A549 (cell line): Measurements from ENCODE around the gene ORMDL2. TPM values are rescaled to one million over a fixed set of nuclear protein-coding genes. Genes with fewer than 3 reads are reported as not detected.

ENCODE experiments used
- ATAC-seq, 2 experiments: fragments of 200-7000 bp in 1 of 2; fragments of >200 bp in 1 of 2; cut with Nextera tagmentation in 1 of 2; cut with Tn5 transposase in 1 of 2; 3 replicates each; pipeline versions ENCODE4 v1.8.0 to v1.9.1; 2018 to 2020; ENCODE audit warnings: mild to moderate bottlenecking in 1 of 2, moderate library complexity in 1 of 2
- CTCF ChIA-PET: fragments of 300-600 bp; sonication (Branson Sonifier 250); formaldehyde crosslinking; extraction: SDS; loops from one replicate; lab custom pipeline; 2021; ENCODE audit warnings: antibody characterized with exemption, inconsistent platforms; lab: Yijun Ruan, JAX
- POLR2A ChIA-PET: fragments of 350-600 bp; formaldehyde crosslinking; extraction: SDS; loops from one replicate; lab custom pipeline; 2021; ENCODE audit warnings: antibody characterized with exemption, inconsistent platforms; lab: Yijun Ruan, JAX
- DNase-seq, 2 experiments: peaks; one replicate each; pipeline versions ENCODE4 v3.0.0 to v3.0.0-alpha.2; 2011 to 2016; ENCODE audit warnings: low read depth in 1 of 2, low spot score in 1 of 2
- FAIRE-seq: peaks from 2 replicates; lab custom pipeline; 2011; peaks lifted over from hg19 to GRCh38; lab: Jason Lieb, UNC
- H3K27ac ChIP-seq, 2 experiments: fragments of >200 bp; sonication (Bioruptor Twin); formaldehyde crosslinking; 3 replicates each; pipeline ENCODE4 v1.5.1; 2016 to 2017
- H3K4me1 ChIP-seq: fragments of >200 bp; sonication (Bioruptor Twin); formaldehyde crosslinking; 3 replicates; pipeline ENCODE4 v1.6.1; 2016
- H3K4me2 ChIP-seq: fragments of >200 bp; sonication (Bioruptor Twin); formaldehyde crosslinking; 3 replicates; pipeline ENCODE4 v1.6.1; 2016
- H3K4me3 ChIP-seq: fragments of >200 bp; sonication (Bioruptor Twin); formaldehyde crosslinking; 3 replicates; pipeline ENCODE4 v1.5.1; 2016
- H3K9me3 ChIP-seq: fragments of >200 bp; sonication (Bioruptor Twin); formaldehyde crosslinking; 3 replicates; pipeline ENCODE4 v1.6.1; 2016
- CBX2 ChIP-seq: fragments of 200-600 bp; sonication (generic); IDR thresholded peaks from 2 replicates; pipeline ENCODE4 v1.6.1; 2016; ENCODE audit warnings: low read depth, mild to moderate bottlenecking, borderline replicate concordance
- CBX8 ChIP-seq: fragments of 200-600 bp; sonication (generic); IDR thresholded peaks from 2 replicates; pipeline ENCODE4 v1.6.1; 2016
- CHD4 ChIP-seq: fragments of 200-600 bp; sonication (generic); IDR thresholded peaks from 2 replicates; pipeline ENCODE4 v1.6.1; 2016; ENCODE audit warnings: antibody characterized with exemption, mild to moderate bottlenecking, borderline replicate concordance
- EHF ChIP-seq: fragments of 250-450 bp; sonication (Bioruptor Pico); IDR thresholded peaks from 2 replicates; pipeline ENCODE4 v1.5.0; 2020; ENCODE audit warnings: mild to moderate bottlenecking
- ESRRA ChIP-seq: fragments of 150-350 bp; IDR thresholded peaks from 2 replicates; pipeline ENCODE4 v1.6.1; 2014; ENCODE audit warnings: mild to moderate bottlenecking, low read length, borderline replicate concordance
- FOXS1 ChIP-seq: fragments of 250-450 bp; sonication (Bioruptor Pico); IDR thresholded peaks from 2 replicates; pipeline ENCODE4 v1.5.0; 2020; ENCODE audit warnings: mild to moderate bottlenecking, moderate library complexity
- HMGXB4 ChIP-seq: fragments of 250-450 bp; sonication (Bioruptor Pico); IDR thresholded peaks from 2 replicates; pipeline ENCODE4 v1.5.0; 2021; ENCODE audit warnings: mild to moderate bottlenecking, moderate library complexity, borderline replicate concordance
- HOXB13 ChIP-seq: fragments of 250-450 bp; sonication (Bioruptor Pico); IDR thresholded peaks from 2 replicates; pipeline ENCODE4 v1.5.0; 2020; ENCODE audit warnings: low read depth, mild to moderate bottlenecking, moderate library complexity
- JUN ChIP-seq, 2 experiments: fragments of >200 bp; sonication (Bioruptor Twin); formaldehyde crosslinking; IDR thresholded peaks; 2 replicates in 1 of 2; 3 replicates in 1 of 2; pipeline ENCODE4 v1.6.1; 2016 to 2017
- JUNB ChIP-seq: fragments of >200 bp; sonication (Bioruptor Twin); formaldehyde crosslinking; IDR thresholded peaks from 2 replicates; pipeline ENCODE4 v1.6.1; 2016
- KDM1A ChIP-seq: fragments of 200-600 bp; sonication (generic); IDR thresholded peaks from 2 replicates; pipeline ENCODE4 v1.6.1; 2016; ENCODE audit warnings: low read depth, mild to moderate bottlenecking
- KDM5A ChIP-seq: fragments of 200-600 bp; sonication (generic); IDR thresholded peaks from 2 replicates; pipeline ENCODE4 v1.6.1; 2016; ENCODE audit warnings: antibody characterized with exemption, mild to moderate bottlenecking
- MAFK ChIP-seq: fragments of 450-650 bp; IDR thresholded peaks from 2 replicates; pipeline ENCODE4 v1.6.1; 2014; ENCODE audit not compliant: partially characterized antibody
- MAX ChIP-seq: IDR thresholded peaks from 2 replicates; pipeline ENCODE4 v1.6.1; 2012
- NFE2L2 ChIP-seq: fragments of 150-350 bp; conservative IDR thresholded peaks from 2 replicates; pipeline ENCODE4 v1.6.1; 2014; ENCODE audit warnings: low read length
- NR3C1 ChIP-seq: fragments of >200 bp; sonication (Bioruptor Twin); formaldehyde crosslinking; IDR thresholded peaks from 3 replicates; pipeline ENCODE4 v1.6.1; 2017
- PBX3 ChIP-seq: IDR thresholded peaks from 2 replicates; pipeline ENCODE4 v1.6.1; 2012
- PHF8 ChIP-seq: fragments of 200-600 bp; sonication (generic); IDR thresholded peaks from 2 replicates; pipeline ENCODE4 v1.6.1; 2016; ENCODE audit warnings: low read depth, mild to moderate bottlenecking, antibody characterized with exemption, moderate library complexity, borderline replicate concordance
- POLR2A ChIP-seq: IDR thresholded peaks from 2 replicates; pipeline ENCODE4 v1.6.1; 2012; ENCODE audit warnings: mild to moderate bottlenecking, low read length
- RAD21 ChIP-seq, 2 experiments: fragments of >200 bp in 1 of 2; sonication (Bioruptor Twin) in 1 of 2; formaldehyde crosslinking in 1 of 2; IDR thresholded peaks in 1 of 2; conservative IDR thresholded peaks in 1 of 2; 2 replicates in 1 of 2; 3 replicates in 1 of 2; pipeline ENCODE4 v1.6.1; 2012 to 2018; ENCODE audit warnings: inconsistent platforms in 1 of 2
- RARB ChIP-seq: fragments of 250-450 bp; sonication (Bioruptor Pico); IDR thresholded peaks from 2 replicates; pipeline ENCODE4 v1.8.0; 2021; ENCODE audit warnings: mild to moderate bottlenecking, moderate library complexity
- RFX5 ChIP-seq: fragments of 450-650 bp; IDR thresholded peaks from 2 replicates; pipeline ENCODE4 v1.7.1; 2014; ENCODE audit warnings: antibody characterized with exemption, mild to moderate bottlenecking, moderate library complexity
- RNF2 ChIP-seq: fragments of 200-600 bp; sonication (generic); IDR thresholded peaks from 2 replicates; pipeline ENCODE4 v1.6.1; 2016; ENCODE audit warnings: low read depth, mild to moderate bottlenecking, antibody characterized with exemption, moderate library complexity, borderline replicate concordance
- SMC3 ChIP-seq: fragments of >200 bp; sonication (Bioruptor Twin); formaldehyde crosslinking; IDR thresholded peaks from 3 replicates; pipeline ENCODE4 v1.6.1; 2018; ENCODE audit warnings: inconsistent platforms
- TFCP2L1 ChIP-seq: fragments of 250-450 bp; sonication (Bioruptor Pico); IDR thresholded peaks from 2 replicates; pipeline ENCODE4 v1.5.0; 2021; ENCODE audit warnings: mild to moderate bottlenecking
- TP53 ChIP-seq: fragments of 250-450 bp; sonication (Bioruptor Pico); IDR thresholded peaks from 2 replicates; pipeline ENCODE4 v1.5.0; 2021; ENCODE audit warnings: mild to moderate bottlenecking, moderate library complexity
- USF2 ChIP-seq: fragments of 450-650 bp; IDR thresholded peaks from 2 replicates; pipeline ENCODE4 v1.6.1; 2014; ENCODE audit warnings: antibody characterized with exemption
- ZC3H11A ChIP-seq: fragments of 450-650 bp; IDR thresholded peaks from 2 replicates; pipeline ENCODE4 v1.6.1; 2014; ENCODE audit warnings: antibody characterized with exemption, mild to moderate bottlenecking
- WGBS: methylation state at CpG from one replicate; pipeline ENCODE4 v1.1.6; 2017; ENCODE audit errors: missing lambda C conversion rate; 5-methylcytosine and 5-hydroxymethylcytosine counted together
- polyA plus RNA-seq, 4 experiments: library from polyadenylated mRNA; depleted of rRNA in 3 of 4; stranded (reverse); fragments of >200 nt; fragmentation: RNase III in 1 of 4; extraction: RNeasy Plus Mini Kit Qiagen cat#74134 plus additional on column Dnase treatment in 1 of 4; gene quantifications; 2 replicates in 3 of 4; 3 replicates in 1 of 4; pipeline ENCODE4 v1.2.3, GENCODE V29; 2011 to 2017
- TF ChIP-seq, protein P1 (sequence below): IDR thresholded peaks from 2 replicates; pipeline ENCODE4 v1.6.1; 2012; ENCODE audit warnings: low read depth, borderline replicate concordance
- TF ChIP-seq, protein P2 (sequence below): fragments of 150-350 bp; IDR thresholded peaks from 2 replicates; pipeline ENCODE4 v1.6.1; 2014; ENCODE audit warnings: low read depth, mild to moderate bottlenecking, low read length

The ORMDL2 gene
- polyA plus RNA-seq, 2 of the 4 experiments (the other 2 are of a cell fraction) = 79.0 to 93.6 TPM

GRCh38 chr12:55847033-55847432, 29.2 kb downstream of the ORMDL2 start:
- Histone ChIP-seq H3K4me2 (no peak overlapping the region; the same call in 2 of the 3 replicates), H3K4me3 (no peak overlapping the region), H3K4me1 (peaks cover 18% of the 10 kb centered on the region), H3K27ac (peak overlapping the region in 1 of 2 experiments; percentile 3; a peak in 1 of 6 replicates), H3K9me3 (no peaks in the 10 kb centered on the region)
- ChIA-PET CTCF (interaction anchor here (0.7 to 1.7 kb wide), 3 partner anchors 80 to 457 kb away, joined by 3 to 8 read pairs (median 4); partner anchors contain the start of gene PYM1), POLR2A (interaction anchor here (0.7 to 1.2 kb wide), 3 partner anchors 11 to 34 kb away, joined by 3 read pairs; partner anchors contain the start of gene DNAJC14)
- ATAC-seq = peak in 1 of 2 experiments; percentile 11; a peak in 1 of 6 replicates
- 58% methylated on average over 3 of the region's 3 CpGs for WGBS
- FAIRE-seq = no peak
- no peak for TF ChIP-seq TFCP2L1 (CRISPR knock-in tag)
- no peak for TF ChIP-seq KDM5A
- no peak for TF ChIP-seq TP53 (CRISPR knock-in tag)
- TF ChIP-seq HMGXB4 (CRISPR knock-in tag) = no peak
- no peak for TF ChIP-seq NR3C1
- TF ChIP-seq RAD21 (conservative IDR thresholded peaks at IDR 0.05 in 1 of 2, IDR thresholded peaks at IDR 0.05 in 1 of 2) = no peak
- no peak for TF ChIP-seq MAFK
- no peak for TF ChIP-seq JUNB
- no peak for TF ChIP-seq CHD4
- no peak for TF ChIP-seq ESRRA
- no peak for TF ChIP-seq ZC3H11A
- no peak for TF ChIP-seq EHF
- TF ChIP-seq JUN (IDR thresholded peaks at IDR 0.05) = no peak
- no peak for TF ChIP-seq KDM1A
- no peak for TF ChIP-seq SMC3
- no peak for DNase-seq

DNA sequence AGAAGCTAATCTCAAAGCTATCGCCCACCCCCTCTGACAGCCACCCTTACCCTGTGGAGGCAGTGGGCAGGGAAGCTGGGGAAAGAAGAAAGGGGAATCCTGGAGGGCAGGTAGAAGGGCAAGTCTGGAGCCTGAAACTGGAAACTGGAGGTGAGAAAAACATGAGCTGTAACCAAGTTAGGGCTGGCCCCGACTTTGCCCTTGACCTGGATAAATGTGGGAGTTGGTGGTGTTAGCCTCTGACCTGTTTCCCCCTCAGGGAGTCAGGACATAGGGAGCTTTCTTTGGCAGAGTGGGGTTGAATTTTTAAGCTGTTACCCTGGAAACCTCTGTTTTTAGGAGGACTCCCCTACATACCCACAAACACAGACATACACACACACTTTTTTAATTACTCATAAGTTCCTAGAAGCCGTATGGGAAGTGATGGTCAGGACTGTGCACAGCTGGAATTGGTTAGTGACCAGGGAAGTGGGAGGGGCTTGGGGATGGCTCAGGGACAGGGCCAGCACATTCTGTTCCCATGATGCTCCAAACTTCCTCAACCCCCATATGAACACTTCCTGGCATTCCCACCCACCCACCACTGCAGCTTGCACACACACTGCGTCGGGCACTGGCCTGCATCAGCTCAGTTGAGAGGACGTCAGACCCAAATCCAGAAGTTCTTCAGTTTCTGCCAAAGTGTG, 29.9 kb downstream of the ORMDL2 start:
- H3K9me3 ChIP-seq = no peaks in the 10 kb centered on the region
- ATAC-seq = peak; percentile 65 to 83; a peak in 5 of 6 replicates
- H3K4me1 ChIP-seq = peaks cover 13% of the 10 kb centered on the region
- TF ChIP-seq HOXB13 (no peak), NFE2L2 (no peak), CBX8 (no peak), RARB (CRISPR knock-in tag) (no peak), HMGXB4 (CRISPR knock-in tag) (no peak), MAX (no peak), CBX2 (no peak), USF2 (no peak), POLR2A (no peak), NR3C1 (no peak), PHF8 (no peak), FOXS1 (CRISPR knock-in tag) (no peak), RFX5 (no peak), PBX3 (no peak), RNF2 (no peak)
- TF ChIP-seq, protein P1, sequence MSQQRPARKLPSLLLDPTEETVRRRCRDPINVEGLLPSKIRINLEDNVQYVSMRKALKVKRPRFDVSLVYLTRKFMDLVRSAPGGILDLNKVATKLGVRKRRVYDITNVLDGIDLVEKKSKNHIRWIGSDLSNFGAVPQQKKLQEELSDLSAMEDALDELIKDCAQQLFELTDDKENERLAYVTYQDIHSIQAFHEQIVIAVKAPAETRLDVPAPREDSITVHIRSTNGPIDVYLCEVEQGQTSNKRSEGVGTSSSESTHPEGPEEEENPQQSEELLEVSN = no peak
- TF ChIP-seq, protein P2, sequence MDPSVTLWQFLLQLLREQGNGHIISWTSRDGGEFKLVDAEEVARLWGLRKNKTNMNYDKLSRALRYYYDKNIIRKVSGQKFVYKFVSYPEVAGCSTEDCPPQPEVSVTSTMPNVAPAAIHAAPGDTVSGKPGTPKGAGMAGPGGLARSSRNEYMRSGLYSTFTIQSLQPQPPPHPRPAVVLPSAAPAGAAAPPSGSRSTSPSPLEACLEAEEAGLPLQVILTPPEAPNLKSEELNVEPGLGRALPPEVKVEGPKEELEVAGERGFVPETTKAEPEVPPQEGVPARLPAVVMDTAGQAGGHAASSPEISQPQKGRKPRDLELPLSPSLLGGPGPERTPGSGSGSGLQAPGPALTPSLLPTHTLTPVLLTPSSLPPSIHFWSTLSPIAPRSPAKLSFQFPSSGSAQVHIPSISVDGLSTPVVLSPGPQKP = no peak
- TF ChIP-seq, all 56 proteins: peak for 0
- H3K4me2 ChIP-seq = peak overlapping the region; percentile 0; the same call in 1 of the 3 replicates
- peak in 1 of 2 experiments; percentile 43 for DNase-seq
- ChIA-PET POLR2A (interaction anchor here (0.7 to 1.2 kb wide), 3 partner anchors 11 to 33 kb away, joined by 3 read pairs; partner anchors contain the start of gene DNAJC14), CTCF (interaction anchor here (0.5 to 1.7 kb wide), 5 partner anchors 39 to 1498 kb away, joined by 3 to 8 read pairs (median 3); partner anchors contain the start of gene PYM1)
- FAIRE-seq = no peak
- WGBS = 63% methylated on average over 6 of the region's 6 CpGs
- H3K27ac ChIP-seq = peak overlapping the region; percentile 3 to 40; a peak in 1 of 6 replicates
- no peak overlapping the region for H3K4me3 ChIP-seq
